Bronchial epithelial cell (primary cell): Measurements from ENCODE around the gene UBQLN4. TPM values are rescaled to one million over a fixed set of nuclear protein-coding genes. Genes with fewer than 3 reads are reported as not detected.

Experiments
- DNase-seq: peaks from one replicate; pipeline ENCODE4 v3.0.0-alpha.2; 2010; ENCODE audit warnings: low read depth
- FAIRE-seq: peaks from 2 replicates; lab custom pipeline; 2011; peaks lifted over from hg19 to GRCh38; lab: Jason Lieb, UNC
- H3K27me3 ChIP-seq: 2 replicates; pipeline ENCODE4 v1.5.1; 2011; ENCODE audit warnings: low read length; ENCODE audit not compliant: control insufficient read depth, insufficient read depth
- H3K36me3 ChIP-seq: 2 replicates; pipeline ENCODE4 v1.5.1; 2011; ENCODE audit warnings: low read length; ENCODE audit not compliant: control insufficient read depth, insufficient read depth
- H3K4me3 ChIP-seq: 2 replicates; pipeline ENCODE4 v1.5.1; 2011; ENCODE audit warnings: mild to moderate bottlenecking, low read depth, low read length, control low read depth
- total RNA-seq: library from RNA; depleted of rRNA; stranded (reverse); fragments of >200 nt; gene quantifications from 2 replicates; pipeline ENCODE4 v1.2.1, GENCODE V29; 2014
- TF ChIP-seq, protein P1 (sequence below): IDR thresholded peaks from 2 replicates; pipeline ENCODE4 v1.5.1; 2011; ENCODE audit warnings: mild to moderate bottlenecking, moderate library complexity, low read length, control low read depth, inconsistent platforms; ENCODE audit not compliant: insufficient read depth, severe bottlenecking

Gene UBQLN4
- total RNA-seq, 1 donor from 2014 or later, result 13.7 TPM

DNA sequence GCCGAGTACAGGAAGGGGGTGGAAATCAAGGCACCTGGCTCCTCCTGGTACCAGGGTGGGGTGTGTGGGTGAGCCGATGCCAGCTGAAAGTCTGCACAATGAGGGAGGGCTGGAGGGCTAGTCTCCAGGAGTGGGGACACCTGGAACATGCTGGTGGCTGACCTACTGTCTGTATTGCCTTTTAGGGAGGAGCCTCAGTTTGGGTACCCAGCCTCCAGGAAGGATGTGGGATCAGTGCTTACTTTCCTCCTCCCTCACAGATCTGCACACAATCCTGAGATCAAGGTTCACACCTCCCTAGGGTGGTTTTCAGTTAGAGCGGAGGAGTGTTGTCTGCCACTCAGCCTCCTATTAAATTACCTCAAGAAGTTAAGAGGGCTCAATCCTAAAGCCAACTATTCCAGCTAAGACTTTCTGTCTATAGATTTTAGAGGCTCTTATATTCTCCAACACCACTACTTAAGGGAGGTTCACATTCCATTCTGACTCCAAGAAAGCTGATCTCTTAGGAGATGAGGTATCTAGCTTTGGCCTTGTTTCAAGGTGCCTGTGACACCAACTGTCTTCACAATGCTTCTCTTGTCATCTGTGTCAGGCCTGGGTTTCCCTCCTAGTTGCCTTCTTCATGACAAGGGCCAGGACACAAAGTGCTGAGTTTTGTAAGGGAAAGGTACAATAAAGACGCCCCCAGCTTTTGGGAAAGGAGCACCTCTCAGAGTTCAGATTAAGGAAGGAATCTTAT lies 48.6 kb downstream of the UBQLN4 start:
- H3K36me3 ChIP-seq, result peaks cover 3% of the 10 kb centered on the region
- H3K27me3 ChIP-seq, result no peaks in the 10 kb centered on the region
- H3K4me3 ChIP-seq, result no peak overlapping the region
- DNase-seq, result no peak
- no peak for FAIRE-seq
- TF ChIP-seq, protein P1, sequence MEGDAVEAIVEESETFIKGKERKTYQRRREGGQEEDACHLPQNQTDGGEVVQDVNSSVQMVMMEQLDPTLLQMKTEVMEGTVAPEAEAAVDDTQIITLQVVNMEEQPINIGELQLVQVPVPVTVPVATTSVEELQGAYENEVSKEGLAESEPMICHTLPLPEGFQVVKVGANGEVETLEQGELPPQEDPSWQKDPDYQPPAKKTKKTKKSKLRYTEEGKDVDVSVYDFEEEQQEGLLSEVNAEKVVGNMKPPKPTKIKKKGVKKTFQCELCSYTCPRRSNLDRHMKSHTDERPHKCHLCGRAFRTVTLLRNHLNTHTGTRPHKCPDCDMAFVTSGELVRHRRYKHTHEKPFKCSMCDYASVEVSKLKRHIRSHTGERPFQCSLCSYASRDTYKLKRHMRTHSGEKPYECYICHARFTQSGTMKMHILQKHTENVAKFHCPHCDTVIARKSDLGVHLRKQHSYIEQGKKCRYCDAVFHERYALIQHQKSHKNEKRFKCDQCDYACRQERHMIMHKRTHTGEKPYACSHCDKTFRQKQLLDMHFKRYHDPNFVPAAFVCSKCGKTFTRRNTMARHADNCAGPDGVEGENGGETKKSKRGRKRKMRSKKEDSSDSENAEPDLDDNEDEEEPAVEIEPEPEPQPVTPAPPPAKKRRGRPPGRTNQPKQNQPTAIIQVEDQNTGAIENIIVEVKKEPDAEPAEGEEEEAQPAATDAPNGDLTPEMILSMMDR, result no peak

DNA sequence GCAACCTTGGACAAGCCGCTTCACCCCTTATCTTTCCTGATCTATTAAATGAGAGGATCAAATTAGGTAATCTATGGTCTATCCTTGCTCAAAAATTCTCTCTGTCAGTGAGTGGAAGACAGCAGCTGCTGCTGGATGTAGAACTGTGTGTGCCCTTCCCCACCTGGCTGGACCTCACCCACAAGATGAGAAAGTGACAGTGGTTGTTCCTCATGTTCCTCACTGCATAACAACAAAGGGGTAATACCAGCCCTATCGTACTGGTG lies 49.7 kb downstream of the UBQLN4 start:
- TF ChIP-seq, protein P1, result no peak
- no peak overlapping the region for H3K4me3 ChIP-seq
- H3K27me3 ChIP-seq, result no peaks in the 10 kb centered on the region
- FAIRE-seq (no peak), DNase-seq (no peak)
- no peaks in the 10 kb centered on the region for H3K36me3 ChIP-seq

DNA sequence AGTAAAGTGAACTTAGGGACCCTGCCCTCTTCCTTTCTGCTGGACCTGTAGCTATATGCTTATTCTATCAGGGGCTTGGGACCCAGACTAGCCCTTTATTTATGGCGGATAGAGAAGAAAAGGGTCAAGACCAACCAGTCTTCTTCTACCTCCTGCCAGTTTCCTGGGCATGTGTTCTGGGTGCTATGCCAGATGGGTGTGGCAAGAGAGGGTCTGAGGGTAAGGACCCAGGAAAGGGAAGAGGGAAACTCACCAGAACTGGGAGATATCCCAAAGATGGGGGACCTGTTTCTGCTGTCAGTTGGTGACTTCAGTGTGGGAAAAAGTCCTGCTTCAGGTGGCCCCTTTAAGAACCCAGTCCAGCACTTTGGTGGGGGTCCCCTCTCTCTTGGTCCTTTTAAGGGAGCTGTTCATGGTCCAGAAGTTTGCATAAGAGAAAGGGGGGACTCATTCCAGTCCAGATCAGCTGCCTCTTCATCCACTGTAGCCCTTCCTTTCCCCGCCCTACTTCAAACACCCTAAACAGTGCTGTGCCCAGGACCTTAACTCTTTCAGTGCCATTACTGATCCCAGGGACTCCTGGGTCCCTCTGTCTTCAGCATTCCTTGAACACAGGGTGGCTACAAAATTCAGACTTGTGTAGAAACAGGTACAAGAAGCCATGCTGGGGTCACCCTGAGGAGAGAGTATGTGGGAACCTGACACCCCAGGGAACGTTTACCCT lies 51.2 kb downstream of the UBQLN4 start:
- DNase-seq, result no peak
- no peak overlapping the region for H3K4me3 ChIP-seq
- no peak for FAIRE-seq
- H3K36me3 ChIP-seq, result no peaks in the 10 kb centered on the region
- no peaks in the 10 kb centered on the region for H3K27me3 ChIP-seq
- TF ChIP-seq, protein P1, result no peak

DNA sequence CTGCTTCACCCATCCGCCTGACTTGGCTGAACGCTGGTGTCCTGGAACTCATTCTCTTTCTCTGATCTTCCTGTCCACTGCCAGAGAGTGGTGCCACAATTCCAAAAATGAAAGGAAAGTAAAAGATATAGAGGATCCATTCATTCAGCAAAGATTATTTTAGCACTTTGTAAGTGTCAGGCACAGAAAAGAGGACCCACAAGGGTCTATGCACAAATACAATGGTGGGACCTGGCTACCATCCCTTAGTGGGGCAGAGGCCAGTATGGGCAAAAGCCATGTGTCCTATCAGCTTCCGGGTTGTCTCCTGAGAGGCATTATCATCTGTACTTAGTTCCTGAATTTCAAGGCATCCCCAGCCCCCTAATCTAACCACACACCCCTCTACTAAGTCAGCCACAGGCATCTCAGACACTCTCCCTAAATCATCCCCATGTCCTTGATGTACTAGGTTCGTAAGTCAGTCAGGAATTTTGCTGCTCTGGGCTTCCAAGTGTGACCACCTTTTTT lies 51.9 kb downstream of the UBQLN4 start:
- TF ChIP-seq, protein P1, result no peak
- Histone ChIP-seq H3K4me3 (no peak overlapping the region), H3K36me3 (no peaks in the 10 kb centered on the region), H3K27me3 (no peaks in the 10 kb centered on the region)
- DNase-seq (no peak), FAIRE-seq (no peak)

DNA sequence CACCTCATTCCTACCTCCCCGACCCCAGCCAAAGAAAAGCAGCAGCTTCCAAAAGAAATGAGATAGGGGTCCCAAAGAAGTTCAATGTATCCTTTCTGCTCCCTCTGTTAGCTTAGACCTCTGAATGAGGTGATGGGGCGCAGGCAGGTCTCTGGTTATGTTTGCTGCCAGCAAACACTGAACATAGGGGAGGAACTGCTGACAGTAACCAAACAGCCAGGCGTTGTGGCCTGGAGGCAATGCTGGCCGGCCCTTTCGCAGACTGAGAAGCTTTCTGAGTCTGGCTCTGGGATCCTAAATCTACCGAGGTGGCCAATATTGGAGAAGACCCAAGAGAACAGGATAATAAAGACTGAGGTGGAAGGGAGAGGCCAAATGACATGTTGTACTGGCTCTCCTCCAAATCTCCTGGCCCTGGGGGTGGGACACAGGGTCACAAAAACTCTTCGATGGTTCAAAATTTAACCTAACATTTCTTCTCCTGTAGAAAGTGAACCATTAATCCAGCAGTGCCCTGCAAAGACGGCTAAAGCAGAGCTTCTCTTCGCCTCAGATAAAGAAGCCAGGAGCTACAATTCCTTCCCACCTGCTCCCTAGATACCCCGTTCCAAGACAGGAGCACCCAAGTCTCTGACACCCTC lies 52.5 kb downstream of the UBQLN4 start:
- Histone ChIP-seq H3K4me3 (no peak overlapping the region), H3K36me3 (no peaks in the 10 kb centered on the region), H3K27me3 (no peaks in the 10 kb centered on the region)
- no peak for FAIRE-seq
- DNase-seq, result no peak
- TF ChIP-seq, protein P1, result no peak
